IPS-18c (cell line): Measurements from ENCODE around the gene FAM174A.

Experiments used
- H3K4me3 ChIP-seq: 2 replicates; pipeline ENCODE4 v1.7.0; 2013; ENCODE audit warnings: low read depth, mild to moderate bottlenecking, low read length, moderate library complexity; ENCODE audit not compliant: insufficient read depth
- H3K9me3 ChIP-seq: one replicate; pipeline ENCODE4 v1.6.1; 2013; ENCODE audit warnings: mild to moderate bottlenecking, low read length, moderate library complexity; ENCODE audit not compliant: control insufficient read depth, insufficient read depth

FAM174A gene

DNA sequence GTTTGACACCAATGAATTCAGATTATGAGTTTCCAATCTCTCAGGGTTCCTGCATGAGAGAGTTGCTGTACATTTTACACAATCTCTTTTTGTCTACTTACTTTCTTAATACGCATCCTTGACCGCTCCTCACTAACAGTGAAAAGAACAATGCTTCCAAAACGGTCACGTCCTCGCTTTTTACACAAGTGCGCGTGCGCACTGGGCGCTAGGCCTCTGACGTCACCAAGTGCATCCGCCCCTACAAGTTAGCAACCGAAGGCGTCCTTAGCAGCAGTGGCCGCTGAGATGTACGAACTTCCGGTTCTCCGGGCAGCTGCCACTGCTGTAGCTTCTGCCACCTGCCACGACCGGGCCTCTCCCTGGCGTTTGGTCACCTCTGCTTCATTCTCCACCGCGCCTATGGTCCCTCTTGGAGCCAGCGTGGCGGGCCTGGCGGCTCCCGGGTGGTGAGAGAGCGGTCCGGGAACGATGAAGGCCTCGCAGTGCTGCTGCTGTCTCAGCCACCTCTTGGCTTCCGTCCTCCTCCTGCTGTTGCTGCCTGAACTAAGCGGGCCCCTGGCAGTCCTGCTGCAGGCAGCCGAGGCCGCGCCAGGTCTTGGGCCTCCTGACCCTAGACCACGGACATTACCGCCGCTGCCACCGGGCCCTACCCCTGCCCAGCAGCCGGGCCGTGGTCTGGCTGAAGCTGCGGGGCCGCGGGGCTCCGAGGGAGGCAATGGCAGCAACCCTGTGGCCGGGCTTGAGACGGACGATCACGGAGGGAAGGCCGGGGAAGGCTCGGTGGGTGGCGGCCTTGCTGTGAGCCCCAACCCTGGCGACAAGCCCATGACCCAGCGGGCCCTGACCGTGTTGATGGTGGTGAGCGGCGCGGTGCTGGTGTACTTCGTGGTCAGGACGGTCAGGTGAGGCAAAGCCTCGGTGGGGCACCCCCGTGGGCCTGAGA, at the start of gene FAM174A:
FAM174A (plus strand) TSS at position 315 of the 946 bp plus-strand sequence; CDS start at position 472, 157 bp downstream.
- H3K4me3 ChIP-seq = peak within 1 kb of the TSS; percentile 88
- no peaks in the 10 kb centered on the region for H3K9me3 ChIP-seq

GRCh38 chr5:100493996-100494395, 41.2 kb upstream of the FAM174A start:
- Histone ChIP-seq H3K4me3 (no peak overlapping the region), H3K9me3 (no peaks in the 10 kb centered on the region)

DNA sequence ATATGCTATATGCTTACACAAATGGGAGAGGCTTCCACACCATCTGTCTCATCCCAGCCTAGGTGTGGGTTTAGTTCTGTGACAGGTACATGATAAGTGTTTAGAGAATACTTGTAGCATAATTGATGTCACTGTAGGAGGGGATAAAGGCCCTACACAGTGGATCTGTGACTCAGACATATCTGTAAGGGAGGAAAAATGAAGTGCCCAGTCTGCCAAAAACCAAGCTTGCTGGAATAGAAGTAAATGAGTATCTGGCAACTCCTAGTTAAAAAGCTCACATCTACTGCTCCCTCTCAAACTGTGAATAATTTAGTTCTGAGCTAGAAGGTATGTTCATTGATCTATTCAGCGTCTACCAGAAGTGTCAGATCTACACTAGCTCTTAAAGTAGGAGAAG, 38.9 kb upstream of the FAM174A start:
- no peaks in the 10 kb centered on the region for H3K9me3 ChIP-seq
- H3K4me3 ChIP-seq = no peak overlapping the region

DNA sequence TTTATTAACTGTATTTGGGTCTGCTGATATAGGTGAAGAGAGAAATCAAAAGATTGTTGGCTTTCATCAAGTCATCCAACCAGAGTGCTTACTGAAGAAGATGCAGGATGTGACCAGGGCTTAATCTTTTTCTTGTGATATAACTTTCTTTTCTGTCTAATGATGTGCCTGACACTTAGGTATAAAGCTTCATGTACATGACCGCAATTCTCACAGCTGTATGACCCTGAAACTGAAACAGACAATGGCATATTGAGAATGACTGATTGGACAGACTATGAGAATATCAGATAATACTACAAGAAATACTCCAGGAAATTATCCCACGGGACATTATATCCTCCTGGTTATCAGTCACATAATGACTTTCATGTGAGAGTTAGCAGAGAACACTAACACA, 32.5 kb upstream of the FAM174A start:
- Histone ChIP-seq H3K4me3 (no peak overlapping the region), H3K9me3 (no peaks in the 10 kb centered on the region)

- H3K4me3 ChIP-seq = no peak overlapping the region
- H3K9me3 ChIP-seq = no peaks in the 10 kb centered on the region
Measured at GRCh38 chr5:100505984-100506670, 29.0 kb upstream of the FAM174A start.

DNA sequence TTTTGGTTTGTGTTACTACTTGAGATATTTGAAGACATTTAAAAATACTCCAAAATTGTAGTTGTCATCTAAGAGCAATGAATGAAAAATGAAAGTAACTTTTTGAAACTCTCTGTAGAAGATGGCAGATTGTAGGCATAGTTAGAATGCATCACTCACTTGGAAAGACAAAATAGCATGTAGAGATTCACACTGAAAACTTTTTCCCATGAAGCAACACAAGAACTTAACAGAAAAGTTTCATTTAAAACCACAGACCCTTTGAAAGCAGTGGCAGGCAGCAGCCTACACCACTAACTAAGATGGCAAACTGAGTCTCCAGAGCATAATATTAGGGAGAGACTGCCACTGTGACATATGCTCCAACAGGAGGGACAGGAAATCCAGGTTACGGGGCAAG, 18.9 kb upstream of the FAM174A start:
- H3K9me3 ChIP-seq = no peaks in the 10 kb centered on the region
- no peak overlapping the region for H3K4me3 ChIP-seq

DNA sequence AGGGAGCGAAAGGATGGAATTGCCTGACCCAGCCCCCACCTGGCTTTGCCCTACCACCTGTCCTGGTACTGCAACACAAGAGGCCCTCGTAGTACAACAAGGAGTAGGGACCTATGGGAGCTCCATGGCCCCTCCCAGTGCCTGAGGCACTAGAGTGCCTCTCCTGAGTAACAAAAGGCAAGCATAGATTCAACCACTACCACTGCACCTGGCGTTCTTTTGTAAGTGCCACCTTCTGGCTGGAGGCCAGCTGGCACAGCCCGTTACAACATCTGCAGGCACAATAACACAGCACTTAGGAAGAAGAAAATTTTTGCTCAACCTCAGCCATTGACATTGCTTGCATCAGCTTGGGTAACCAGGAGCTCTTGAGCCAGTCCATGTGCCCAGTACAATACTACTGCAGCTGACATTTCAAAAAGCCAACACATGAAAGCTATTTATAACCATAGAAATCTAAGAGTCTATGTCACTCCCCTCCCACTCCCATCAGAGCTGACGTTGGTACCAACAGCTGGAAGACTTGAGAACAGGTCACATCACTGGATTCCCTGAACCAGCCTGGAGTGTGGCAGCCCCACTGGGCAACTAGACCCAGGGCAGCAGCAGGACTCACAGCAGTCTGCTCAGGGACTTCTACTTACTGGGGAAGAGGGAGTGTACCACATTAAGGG, 17.7 kb upstream of the FAM174A start:
- Histone ChIP-seq H3K9me3 (no peaks in the 10 kb centered on the region), H3K4me3 (no peak overlapping the region; the same call in 1 of the 2 replicates)

- no peak overlapping the region for H3K4me3 ChIP-seq
- no peaks in the 10 kb centered on the region for H3K9me3 ChIP-seq
Measured at GRCh38 chr5:100518377-100518776, 16.8 kb upstream of the FAM174A start.

DNA sequence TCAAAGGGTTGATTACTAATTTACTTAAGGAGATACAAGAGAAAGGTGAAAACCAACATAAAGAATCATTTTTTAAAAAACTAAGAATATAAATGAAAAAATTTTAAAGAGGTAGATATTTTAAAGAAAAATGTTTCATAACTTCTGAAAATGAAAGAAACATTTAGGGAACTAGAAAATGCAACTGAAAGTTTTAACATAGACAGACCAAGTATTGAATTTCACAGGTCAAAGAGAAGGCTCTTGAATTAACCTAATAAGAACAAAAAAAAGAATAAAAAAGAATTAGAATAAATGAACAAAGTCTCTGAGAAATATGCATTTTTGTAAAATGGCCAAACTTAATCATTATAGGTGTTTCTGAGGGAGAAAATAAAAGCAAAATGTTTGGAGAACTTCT, 16.1 kb upstream of the FAM174A start:
- H3K4me3 ChIP-seq = no peak overlapping the region
- H3K9me3 ChIP-seq = no peaks in the 10 kb centered on the region

DNA sequence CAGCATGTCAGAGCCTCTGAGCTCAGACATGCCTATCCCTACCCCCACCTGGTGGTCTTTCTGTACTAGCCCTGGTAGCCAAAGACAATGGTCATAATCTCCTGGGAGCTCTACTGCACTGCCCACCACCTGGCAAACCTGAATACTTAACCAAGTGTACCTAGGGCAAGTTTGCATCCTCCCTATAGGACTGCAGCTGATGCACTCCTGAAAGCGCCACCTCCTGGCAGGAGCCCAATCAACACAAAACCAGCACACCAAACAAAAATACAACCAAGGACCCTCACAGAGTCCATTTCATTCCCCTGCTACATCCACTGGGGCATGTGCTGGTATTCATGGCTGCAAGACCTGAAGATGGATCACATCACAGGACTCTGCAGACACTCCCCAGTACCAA, 14.8 kb upstream of the FAM174A start:
- no peaks in the 10 kb centered on the region for H3K9me3 ChIP-seq
- H3K4me3 ChIP-seq = no peak overlapping the region

GRCh38 chr5:100537946-100538345, 2.8 kb downstream of the FAM174A start:
- Histone ChIP-seq H3K9me3 (no peaks in the 10 kb centered on the region), H3K4me3 (no peak overlapping the region)

- H3K4me3 ChIP-seq = no peak overlapping the region
- no peaks in the 10 kb centered on the region for H3K9me3 ChIP-seq
Measured at GRCh38 chr5:100539519-100539918, 4.3 kb downstream of the FAM174A start.

DNA sequence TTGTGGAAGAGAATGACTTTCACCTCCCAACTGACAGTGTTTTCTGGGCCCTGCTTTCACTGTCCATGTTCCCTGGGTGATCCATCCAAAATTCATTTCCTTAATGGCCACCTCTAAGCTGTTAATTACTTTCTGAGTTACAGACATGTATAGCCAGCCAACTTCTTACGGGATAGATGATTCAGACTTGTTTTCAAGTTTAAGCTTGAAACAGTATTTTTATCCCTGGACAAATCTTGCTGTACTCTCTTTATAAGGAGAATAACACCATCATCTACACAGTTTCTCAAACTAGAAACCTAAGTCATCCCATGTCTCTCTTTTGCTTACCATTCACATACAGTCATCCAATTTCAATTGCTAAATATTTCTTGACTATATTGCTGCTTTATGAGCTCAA, 6.9 kb downstream of the FAM174A start:
- Histone ChIP-seq H3K4me3 (no peak overlapping the region), H3K9me3 (no peaks in the 10 kb centered on the region)

GRCh38 chr5:100546001-100546400, 10.8 kb downstream of the FAM174A start:
- no peak overlapping the region for H3K4me3 ChIP-seq
- no peaks in the 10 kb centered on the region for H3K9me3 ChIP-seq

GRCh38 chr5:100550531-100551051, 15.4 kb downstream of the FAM174A start:
- Histone ChIP-seq H3K9me3 (no peaks in the 10 kb centered on the region), H3K4me3 (no peak overlapping the region)

DNA sequence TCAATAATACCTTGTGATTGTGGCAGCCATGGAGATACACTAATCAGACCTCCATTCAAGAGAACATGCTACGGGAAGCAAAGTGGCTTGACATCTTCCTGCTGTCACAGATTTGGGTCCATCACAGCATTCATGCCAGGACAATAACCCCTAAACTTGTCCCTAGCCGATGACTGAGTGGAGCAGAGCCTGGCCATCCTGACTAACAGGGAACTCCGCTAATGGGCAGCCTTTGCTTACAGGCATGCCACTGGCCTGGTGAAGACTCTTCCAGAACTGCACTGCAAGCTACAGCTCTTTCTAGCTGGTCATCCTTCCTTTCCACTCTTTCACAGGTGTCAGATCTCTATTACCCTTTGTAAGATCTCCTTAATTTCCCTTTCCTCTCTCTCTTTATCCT, 16.0 kb downstream of the FAM174A start:
- Histone ChIP-seq H3K9me3 (no peaks in the 10 kb centered on the region), H3K4me3 (no peak overlapping the region)

- Histone ChIP-seq H3K9me3 (no peaks in the 10 kb centered on the region), H3K4me3 (no peak overlapping the region)
Measured at GRCh38 chr5:100553209-100553608, 18.0 kb downstream of the FAM174A start.
